ENCODE measurements around the gene SKAP2.

- TF ChIP-seq CTCF (CRISPR knock-in tag; IDR thresholded peaks at IDR 0.05) (no peak), TARDBP (CRISPR knock-in tag; IDR thresholded peaks at IDR 0.05) (no peak), EP300 (IDR thresholded peaks at IDR 0.05; ENCODE audit: low read depth in 2 of 2, low read length in 2 of 2) (no peak), EP300 (CRISPR knock-in tag; IDR thresholded peaks at IDR 0.05; ENCODE audit: borderline replicate concordance) (no peak), POLR2A (IDR thresholded peaks at IDR 0.05; ENCODE audit: insufficient read depth in 1 of 2, low read depth in 2 of 2, low read length in 2 of 2) (no peak), CEBPB (IDR thresholded peaks at IDR 0.05; ENCODE audit: borderline replicate concordance, low read depth, low read length) (no peak), ZNF576 (CRISPR knock-in tag; IDR thresholded peaks at IDR 0.05) (no peak), MTF1 (CRISPR knock-in tag; IDR thresholded peaks at IDR 0.05) (no peak), ZNF639 (CRISPR knock-in tag; conservative IDR thresholded peaks at IDR 0.05) (no peak), ZNF12 (CRISPR knock-in tag; IDR thresholded peaks at IDR 0.05) (no peak), ZNF383 (CRISPR knock-in tag; IDR thresholded peaks at IDR 0.05; ENCODE audit: borderline replicate concordance) (no peak), FOXP1 (IDR thresholded peaks at IDR 0.05) (no peak), FOXP1 (CRISPR knock-in tag; IDR thresholded peaks at IDR 0.05) (no peak), HDAC6 (IDR thresholded peaks at IDR 0.05; ENCODE audit: low read depth, low read length) (no peak), ZFX (CRISPR knock-in tag; IDR thresholded peaks at IDR 0.05; ENCODE audit: low read depth) (no peak), HNRNPLL (IDR thresholded peaks at IDR 0.05; ENCODE audit: low read depth, low read length, poor library complexity, severe bottlenecking) (no peak)
These were observed 173.0 kb downstream of the SKAP2 start for GRCh38 chr7:26691406-26691805.
